Sigmoid colon (tissue), 4 donors: ENCODE data around the gene TMEM53.

Experiments used
- EP300 ChIP-seq, 4 donors: sonication (generic); formaldehyde crosslinking; IDR thresholded peaks; one replicate each; pipeline ENCODE4 v1.6.1; 2017; ENCODE audit warnings: antibody characterized with exemption in 4 of 4
- POLR2A ChIP-seq, 2 donors: fragments of 450-650 bp; IDR thresholded peaks; one replicate each; pipeline ENCODE4 v1.6.1; 2016; ENCODE audit warnings: antibody characterized with exemption in 2 of 2, mild to moderate bottlenecking in 2 of 2, moderate library complexity in 2 of 2
- POLR2AphosphoS5 ChIP-seq, 4 donors: sonication (generic); formaldehyde crosslinking; IDR thresholded peaks; one replicate each; pipeline ENCODE4 v1.6.1; 2017; ENCODE audit warnings: antibody characterized with exemption in 4 of 4
- TF ChIP-seq, protein P1 (sequence below), 4 experiments: fragments of 450-650 bp in 3 of 4; fragments of 200-600 bp in 1 of 4; IDR thresholded peaks; one replicate each; pipeline ENCODE4 v1.5.1; 2016 to 2019; ENCODE audit warnings: antibody characterized with exemption in 4 of 4, mild to moderate bottlenecking in 3 of 4, moderate library complexity in 2 of 4

DNA sequence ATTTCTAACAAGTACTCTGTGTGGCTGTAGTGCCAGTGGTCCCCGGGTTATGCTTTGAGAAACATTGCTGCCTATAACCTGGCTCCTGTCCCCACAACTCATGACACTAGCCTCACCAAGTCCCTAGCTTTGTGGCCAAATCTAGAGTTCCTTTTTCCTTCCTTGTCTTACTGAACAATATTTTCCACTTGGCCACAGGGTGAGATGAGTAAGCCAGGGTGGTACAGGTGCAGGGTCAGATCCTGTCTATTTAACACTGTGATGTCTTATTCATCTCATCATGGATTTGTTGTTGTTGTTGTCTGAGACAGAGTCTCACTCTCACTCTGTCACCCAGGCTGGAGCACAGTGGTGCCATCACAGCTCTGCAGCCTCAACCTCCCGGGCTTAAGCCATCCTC is 18.9 kb upstream of the TMEM53 start:
- TF ChIP-seq, protein P1, sequence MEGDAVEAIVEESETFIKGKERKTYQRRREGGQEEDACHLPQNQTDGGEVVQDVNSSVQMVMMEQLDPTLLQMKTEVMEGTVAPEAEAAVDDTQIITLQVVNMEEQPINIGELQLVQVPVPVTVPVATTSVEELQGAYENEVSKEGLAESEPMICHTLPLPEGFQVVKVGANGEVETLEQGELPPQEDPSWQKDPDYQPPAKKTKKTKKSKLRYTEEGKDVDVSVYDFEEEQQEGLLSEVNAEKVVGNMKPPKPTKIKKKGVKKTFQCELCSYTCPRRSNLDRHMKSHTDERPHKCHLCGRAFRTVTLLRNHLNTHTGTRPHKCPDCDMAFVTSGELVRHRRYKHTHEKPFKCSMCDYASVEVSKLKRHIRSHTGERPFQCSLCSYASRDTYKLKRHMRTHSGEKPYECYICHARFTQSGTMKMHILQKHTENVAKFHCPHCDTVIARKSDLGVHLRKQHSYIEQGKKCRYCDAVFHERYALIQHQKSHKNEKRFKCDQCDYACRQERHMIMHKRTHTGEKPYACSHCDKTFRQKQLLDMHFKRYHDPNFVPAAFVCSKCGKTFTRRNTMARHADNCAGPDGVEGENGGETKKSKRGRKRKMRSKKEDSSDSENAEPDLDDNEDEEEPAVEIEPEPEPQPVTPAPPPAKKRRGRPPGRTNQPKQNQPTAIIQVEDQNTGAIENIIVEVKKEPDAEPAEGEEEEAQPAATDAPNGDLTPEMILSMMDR (IDR thresholded peaks at IDR 0.05) = no peak
- TF ChIP-seq EP300 (IDR thresholded peaks at IDR 0.05) = no peak
- TF ChIP-seq POLR2A (IDR thresholded peaks at IDR 0.05) = no peak
- no peak for TF ChIP-seq POLR2AphosphoS5 (IDR thresholded peaks at IDR 0.05)
